Stimulated activated CD8-positive, alpha-beta memory T cell treated with anti-CD3 and anti-CD28 coated beads, Interleukin-4, amount 100 ng/mL, for 24 hours (primary cell): ENCODE measurements around the gene CLN5.
"Not testable (repeated sequence)": the region's sequence is repeated elsewhere in the genome, so short reads cannot be mapped to it uniquely, and the experiment has no call there.

Experiments used
- DNase-seq: peaks from one replicate; pipeline ENCODE4 v3.0.0-alpha.2; 2020; ENCODE audit warnings: low read depth

Gene CLN5

DNA sequence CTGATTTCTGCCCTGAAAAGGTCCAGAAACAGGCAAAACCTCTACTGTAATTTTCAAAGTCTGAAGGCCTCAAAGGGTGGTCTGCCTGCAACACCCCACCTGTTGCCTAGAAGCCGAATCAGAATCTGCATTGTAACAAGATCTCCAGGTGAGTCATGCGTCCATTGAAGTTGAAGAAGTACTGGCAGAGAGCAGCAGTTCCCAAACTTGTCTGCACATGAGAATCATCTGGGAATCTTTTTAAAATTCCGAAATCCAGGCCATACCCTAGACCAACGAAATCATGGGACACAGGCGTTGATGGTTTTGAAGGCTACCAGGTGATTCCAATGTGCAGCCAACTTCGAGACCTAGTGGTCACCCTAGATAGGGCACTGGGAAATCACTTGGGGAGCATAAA, 16.0 kb upstream of the CLN5 start:
- DNase-seq: no peak

DNA sequence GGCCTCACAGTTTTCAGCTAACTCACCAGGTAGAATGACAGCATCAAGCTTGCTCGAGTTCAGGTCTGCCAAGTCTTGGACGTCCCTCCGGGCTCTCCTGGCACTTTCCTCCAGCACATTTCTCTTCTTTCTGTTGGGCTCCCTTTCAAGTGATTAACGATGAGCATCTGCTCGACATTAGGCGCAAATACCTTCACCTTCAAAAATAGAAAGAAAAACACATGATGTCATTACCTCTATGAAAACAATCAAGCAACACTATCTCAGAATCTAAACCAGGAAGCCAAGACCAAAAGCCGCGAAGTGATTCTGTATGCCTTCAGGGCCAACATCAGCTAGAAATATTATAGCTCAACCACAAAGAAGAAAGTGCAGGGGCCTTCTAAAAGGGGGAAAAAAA, 15.4 kb upstream of the CLN5 start:
- no peak for DNase-seq

DNA sequence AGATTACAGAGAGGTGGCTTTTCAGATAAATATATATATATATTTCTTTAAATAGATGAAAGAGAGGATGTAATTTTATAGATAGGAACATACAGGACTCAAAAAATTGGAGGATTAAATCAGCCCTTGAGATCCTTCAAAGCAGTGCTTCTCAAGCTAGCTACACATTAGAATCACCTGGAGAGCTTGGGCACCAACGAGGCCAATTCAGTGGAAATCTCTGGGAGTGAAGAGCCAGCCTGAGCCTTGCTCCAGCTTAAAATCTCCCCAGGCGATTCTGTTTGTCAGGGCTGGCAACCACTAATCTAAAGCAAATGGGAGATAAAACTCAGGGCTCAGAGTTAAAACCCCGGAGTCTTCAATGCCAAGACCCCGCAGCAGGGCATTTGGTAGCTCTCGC, 15.0 kb upstream of the CLN5 start:
- DNase-seq: no peak

DNA sequence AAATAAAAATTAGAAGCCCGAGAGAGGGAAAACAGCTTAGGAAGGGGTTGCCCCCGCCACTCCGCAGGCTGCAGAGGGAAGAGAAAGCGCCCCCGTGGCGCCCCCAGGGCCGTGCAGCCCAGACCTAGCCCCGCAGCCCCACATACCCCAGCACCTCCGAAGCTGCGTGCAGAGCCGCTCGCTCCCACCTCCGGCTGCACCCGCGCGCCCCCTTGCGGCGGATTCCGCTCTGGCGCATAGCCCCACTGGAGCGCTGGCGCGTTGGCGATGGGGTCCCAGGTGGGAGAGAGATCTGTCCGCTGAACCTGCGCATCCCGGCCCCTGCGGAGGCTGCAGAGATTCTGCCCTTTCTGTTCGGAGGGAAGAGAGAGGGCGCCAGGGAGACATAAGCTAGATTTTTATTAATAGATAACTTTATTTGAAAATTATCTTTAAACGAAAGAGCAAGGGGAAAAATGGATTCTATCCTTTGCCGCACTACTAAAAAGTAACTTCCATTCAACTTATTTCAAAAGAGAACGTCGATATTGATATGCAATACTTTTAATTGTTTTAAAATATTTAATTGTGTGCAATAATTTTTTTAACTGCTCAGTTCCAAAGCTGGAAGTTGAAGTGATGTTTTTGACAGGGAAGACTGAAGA, 11.7 kb upstream of the CLN5 start:
- peak; percentile 83 for DNase-seq

DNA sequence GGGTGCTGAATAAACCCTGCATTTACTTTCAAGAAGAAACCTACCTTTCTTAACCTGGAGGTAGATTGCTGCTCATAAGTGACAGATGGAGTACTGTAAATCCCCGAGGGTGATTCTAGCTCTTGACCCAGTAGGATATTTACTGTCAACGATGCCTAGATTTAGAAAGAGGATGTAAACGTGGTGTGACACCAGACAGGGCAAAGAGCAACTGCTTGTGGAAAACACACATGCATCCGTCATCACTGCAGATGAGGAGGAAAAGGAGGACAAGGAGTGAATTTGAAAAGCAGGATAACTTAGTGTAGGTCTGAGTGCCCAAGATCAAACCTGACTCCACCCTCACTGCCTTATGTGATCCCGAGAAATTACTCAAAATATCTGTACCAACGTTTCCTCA, 9.8 kb upstream of the CLN5 start:
- DNase-seq: no peak

DNA sequence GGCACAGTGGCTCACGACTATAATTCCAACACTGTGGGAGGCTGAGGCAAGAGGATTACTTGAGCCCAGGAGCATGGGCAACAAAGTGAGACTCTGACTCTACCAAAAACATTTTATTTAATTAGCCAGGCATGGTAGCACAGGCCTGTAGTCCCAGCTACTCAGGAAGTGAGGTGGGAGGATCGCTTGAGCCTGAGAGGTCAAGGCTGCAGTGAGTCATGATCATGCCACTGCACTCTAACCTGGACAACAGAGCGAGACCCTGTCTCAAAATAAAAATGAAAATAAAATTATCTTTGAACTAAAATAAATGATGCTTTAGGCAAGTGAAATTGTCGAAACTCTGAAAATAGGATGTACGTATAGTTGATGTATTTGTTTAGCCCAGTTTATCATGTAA, 8.2 kb upstream of the CLN5 start:
- no peak for DNase-seq

DNA sequence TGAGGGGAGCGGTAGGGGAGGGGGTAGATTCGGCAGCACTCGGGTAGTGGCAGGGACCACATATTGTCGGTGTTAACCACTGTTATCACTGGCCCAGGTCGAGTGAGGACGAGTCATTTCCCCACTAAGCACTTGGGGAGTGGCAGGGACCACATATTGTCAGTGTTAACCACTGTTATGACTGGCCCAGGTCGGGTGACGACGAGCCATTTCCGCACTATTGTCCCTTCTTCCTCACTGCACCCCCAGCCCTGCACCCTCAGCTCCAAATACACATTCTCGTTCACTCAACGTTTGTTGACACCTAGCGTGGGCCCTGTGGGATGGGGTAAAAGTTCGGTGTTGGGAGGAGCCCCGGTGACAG, 467 bp upstream of the CLN5 start:
- DNase-seq: peak; percentile 64

DNA sequence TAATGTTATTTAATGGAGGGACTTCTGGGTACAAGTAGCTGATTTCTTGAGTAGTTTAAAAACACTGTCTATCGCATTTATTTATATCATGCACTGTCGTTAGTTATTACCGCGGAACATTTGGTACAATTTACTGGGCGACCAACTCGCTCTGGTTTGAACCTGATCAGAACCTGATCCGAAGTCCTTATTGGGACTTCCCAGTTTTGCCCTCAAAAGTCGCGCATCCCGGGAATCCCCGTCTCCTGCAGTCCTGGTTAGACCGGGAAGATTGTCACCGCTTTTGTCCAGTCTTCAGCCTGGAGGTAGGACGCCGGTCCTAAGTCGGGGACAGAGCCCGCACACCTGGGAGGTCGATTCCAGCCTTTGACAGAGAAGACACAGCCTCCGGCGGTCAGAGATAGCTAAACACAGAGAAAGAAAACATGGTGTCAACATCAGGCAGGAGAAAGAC, 694 bp downstream of the CLN5 start:
- no peak for DNase-seq

DNA sequence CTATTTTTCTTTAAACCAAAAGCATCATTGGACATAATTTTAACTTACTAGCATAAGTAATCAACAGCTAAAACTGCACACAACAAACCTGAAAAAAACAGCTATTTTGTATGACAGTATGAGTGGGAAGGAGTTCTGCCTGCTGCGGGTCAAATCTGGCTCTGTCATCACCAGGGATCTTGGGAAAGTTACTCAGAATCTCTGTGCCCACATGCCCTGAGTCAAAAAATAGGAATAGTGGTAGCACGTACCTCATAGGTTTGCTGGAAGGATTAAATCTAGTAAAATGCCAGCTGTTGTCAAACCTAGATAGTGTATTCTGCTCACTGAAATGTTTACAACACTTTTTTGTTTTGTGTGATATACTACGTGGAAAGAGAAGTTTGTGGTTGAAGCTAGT, 1.1 kb downstream of the CLN5 start:
- no peak for DNase-seq

DNA sequence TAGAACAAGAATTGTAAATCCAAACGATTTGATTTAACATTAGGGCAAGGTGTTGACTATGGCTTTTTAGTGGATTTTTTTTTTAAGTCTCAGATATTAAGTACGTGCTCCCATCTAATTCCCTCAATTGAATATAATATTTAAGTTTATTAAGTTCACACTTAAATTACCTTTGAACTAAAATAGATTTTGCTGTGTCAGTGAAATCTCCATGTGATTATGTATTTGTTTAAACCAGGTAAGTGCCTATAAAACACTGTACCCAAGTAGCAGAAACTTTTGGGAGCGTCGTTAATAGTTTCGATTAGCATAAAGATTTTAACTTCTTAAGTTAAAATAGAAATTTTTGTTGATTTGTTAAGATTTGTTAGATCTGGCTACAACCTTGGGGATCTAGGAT, 1.6 kb downstream of the CLN5 start:
- no peak for DNase-seq

DNA sequence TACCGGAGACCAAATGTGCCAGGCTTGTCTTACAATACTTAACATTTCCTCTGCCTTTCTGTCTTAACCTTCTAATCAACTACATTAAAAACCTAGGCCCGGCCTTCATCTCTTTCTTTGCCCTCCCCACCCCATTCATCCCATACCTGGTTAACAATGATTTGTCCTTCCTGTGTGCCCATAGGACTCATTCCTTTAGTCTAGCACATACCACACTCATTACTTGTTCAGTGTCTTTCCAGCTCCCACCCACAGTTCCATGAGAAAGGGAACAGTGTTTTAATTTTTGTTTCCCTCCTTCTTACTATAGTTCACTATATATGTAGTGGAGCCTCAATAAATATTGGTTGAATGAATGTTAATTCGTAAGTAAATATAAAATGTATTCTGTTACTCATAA, 2.4 kb downstream of the CLN5 start:
- no peak for DNase-seq

DNA sequence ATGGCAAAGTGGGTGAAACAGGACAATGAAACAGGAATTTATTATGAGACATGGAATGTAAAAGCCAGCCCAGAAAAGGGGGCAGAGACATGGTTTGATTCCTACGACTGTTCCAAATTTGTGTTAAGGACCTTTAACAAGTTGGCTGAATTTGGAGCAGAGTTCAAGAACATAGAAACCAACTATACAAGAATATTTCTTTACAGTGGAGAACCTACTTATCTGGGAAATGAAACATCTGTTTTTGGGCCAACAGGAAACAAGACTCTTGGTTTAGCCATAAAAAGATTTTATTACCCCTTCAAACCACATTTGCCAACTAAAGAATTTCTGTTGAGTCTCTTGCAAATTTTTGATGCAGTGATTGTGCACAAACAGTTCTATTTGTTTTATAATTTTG, 8.6 kb downstream of the CLN5 start:
- DNase-seq: no peak

DNA sequence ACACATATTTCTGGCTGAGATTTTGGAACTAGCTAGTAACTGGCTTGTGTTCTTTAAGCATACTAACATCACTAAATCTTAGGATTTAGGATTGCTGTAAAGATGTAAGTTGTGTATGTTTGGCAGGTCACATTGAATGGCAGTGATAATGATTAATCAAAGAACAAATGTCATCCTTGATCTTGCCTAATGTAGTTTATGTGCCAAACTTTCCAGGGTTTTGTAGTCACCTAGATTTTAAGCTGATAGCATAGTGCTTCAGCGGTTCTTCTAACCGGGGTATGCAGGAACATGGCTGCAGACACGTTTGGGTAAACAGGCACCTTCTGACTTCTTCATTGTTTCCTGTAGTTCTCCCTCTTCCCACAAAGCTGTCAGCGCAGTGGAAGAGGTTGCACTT, 9.7 kb downstream of the CLN5 start:
- DNase-seq: no peak

DNA sequence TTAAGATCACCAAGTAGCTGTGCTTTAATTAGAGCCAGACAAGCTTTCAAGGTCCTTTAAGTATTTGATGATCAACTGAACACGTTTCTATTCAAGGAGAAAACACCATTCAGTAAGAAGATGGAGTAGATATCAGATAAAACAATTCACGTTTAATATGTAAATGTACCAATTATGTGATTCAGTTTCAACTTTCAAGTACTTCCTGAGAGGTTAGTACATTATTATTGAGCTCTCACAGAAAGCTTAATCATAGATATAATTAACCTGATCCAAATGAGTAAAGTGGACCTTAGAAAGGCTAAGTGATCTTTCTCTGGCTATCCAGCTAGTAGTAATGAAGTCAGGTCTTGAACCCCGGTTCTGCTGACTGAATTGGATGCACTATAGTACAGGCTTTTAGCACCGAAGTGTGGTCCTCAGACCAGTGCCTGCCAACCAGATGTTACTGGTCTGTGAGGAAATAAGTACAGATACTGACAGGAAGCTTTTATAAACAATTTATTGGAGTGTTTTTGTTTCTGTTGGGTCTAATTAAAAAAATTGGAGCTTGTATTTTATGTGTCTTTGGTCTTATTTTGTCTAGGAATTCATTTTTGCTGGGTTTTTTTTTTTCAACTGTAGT, 10.2 kb downstream of the CLN5 start:
- DNase-seq: no peak

DNA sequence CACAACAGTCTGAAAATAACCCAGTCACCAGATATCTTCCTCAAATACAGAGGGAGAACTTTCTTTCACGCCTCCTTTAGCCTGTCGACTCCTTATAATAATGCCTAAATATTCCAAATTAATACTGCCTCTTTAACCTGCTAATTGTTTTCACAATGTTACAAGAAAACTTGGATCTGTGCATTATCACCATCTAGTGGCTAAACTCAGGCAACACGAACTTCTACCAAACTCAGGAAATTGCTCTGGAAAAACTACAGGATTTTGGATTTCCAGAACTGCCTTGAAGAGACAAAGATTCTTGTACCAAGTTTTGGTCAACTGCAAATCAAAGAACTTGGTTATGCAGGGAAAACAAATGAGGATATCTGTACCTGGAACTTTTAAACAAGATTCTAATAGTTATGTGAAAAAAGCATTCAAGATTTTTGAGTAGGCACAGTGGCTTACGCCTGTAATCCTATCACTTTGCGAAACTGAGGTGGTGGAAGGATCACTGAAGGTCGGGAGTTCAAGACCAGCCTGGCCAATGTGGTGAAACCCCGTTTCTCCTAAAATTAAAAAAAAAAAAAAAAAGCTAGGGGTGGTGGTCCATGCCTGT, 10.8 kb downstream of the CLN5 start:
- no peak for DNase-seq

DNA sequence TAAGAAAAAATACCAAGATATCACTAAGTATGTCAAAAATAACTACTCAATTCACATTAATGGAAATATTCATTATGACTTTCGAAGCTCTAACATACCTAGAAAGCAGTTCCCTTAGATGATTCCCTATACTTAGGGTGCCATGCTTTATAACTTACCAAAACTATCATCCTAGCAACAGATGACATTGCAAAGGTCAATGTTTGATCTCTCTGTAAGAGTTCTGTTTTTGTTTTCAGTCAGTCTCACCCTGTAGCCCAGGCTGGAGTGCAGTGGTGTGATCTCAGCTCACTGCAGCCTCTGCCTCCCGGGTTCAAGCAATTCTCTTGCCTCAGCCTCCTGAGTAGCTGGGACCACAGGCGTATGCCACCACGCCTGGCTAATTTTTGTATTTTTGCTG, 16.5 kb downstream of the CLN5 start:
- DNase-seq: not testable (repeated sequence)

DNA sequence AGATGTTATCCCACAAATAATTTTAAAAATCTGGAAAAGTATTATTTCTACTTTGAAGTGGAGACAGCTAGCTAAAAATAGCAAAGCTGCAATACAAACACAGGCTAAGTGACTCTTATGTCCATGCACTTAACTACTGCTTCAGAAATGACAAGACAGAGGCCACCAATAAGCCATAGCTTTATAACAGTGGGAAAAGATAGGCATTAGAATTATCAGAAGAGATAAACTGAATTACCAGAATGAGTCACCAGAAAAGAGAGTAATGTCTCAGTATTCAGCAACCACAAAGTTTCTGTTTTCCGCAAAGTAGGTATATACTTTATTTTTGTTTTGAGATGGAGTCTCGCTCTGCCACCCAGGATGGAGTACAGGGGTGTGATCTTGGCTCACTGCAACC, 17.1 kb downstream of the CLN5 start:
- DNase-seq: no peak

DNA sequence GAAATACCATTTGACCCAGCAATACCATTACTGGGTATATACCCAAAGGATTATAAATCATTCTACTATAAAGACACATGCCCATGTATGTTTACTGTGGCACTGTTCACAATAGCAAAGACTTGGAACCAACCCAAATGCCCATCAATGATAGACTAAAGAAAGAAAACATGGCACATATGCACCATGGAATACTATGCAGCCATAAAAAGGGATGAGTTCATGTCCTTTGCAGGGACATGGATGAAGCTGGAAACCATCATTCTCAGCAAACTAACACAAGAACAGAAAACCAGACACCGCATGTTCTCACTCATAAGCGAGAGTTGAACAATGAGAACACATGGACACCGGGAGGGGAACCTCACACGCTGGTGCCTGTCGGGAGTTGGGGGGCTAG, 17.8 kb downstream of the CLN5 start:
- DNase-seq: not testable (repeated sequence)

DNA sequence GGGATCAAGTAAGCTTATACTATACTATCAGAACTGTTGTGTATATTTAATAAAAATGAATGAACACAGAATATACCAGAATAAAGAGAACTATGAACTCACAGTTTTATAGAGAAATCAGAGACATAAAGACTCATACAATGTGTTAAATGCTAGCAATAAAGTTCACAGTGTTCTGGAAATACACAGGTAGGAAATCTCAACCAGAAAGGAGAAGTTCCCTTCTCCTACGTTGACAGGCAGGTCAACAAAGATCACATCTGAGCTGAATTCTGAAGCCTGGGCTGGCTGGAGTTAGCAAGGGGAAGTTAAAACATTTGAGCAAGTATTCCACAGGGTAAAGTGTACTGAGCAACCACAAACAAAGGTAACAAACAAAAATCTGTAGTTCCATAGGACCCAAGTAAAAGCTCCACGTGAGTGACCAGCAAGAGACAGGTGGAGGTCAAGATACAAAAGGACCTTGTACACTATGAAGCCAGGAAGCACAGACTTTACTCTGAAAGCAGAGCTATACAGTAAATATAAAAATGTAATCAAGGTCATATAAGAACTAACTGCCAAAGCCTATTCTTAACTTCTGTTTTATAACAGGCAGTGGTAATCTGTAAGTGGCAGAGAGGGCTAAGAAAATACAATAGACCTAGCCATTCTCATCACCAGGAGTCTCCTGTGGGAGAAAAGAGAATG, 22.1 kb downstream of the CLN5 start:
- no peak for DNase-seq

DNA sequence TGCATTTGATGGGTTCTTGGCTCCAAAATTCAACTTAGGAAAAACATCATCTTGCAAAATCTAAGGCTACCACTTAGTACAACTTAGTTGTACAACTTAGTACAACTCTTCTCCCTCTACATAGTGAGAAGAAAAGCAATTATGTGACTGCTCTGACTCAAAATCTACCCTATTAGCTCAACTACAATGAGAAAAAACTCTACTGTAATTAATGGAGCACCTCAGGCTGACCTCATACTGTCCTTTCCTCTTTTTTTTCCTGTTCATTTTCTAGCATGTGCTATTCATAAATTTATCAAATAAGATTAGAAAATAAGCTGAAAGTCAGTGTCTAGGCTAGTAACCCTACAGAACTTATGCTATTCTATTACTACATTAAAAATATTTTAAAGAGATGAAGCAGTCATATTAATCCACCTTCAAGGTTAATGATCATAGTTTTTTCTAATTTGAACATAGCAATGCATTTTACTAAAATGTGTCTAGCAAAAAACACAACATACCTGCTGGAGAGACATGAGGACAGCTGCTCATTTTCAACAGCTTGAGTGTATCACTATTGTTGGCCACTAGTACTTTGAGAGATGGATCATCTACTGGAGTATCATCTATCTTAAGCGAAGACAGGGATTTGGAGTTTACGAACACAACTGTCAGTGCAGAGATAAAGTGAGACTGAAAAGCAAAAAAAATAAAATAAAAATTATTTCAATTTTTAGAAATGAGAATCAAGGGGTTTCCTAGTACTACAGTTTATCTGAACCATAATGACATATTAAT, 23.2 kb downstream of the CLN5 start:
- no peak for DNase-seq

DNA sequence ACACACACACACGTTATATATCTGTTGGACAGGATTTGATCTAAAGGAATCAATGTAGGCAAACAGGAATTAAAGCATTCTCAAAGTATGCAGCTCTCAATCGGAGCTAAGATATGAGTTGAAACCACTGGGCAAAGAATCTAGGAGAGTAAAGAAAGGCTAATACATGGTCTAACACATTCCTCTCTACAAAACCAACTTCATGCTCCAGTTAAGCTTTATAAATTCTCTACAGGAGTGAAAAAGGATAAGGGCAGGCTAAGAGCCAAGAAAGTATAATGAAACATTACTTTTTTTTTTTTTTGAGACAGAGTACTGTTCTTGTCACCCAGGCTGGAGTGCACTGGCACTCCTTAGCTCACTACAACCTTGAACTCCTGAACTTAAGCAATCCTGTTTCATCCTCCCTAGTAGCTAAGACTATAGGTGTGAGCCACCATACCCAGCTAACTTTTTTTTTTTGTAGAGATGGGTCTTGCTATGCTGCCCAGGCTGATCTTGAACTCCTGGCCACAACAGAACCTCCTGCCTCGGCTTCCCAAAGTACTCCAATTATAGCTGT, 24.5 kb downstream of the CLN5 start:
- no peak for DNase-seq
